ENCODE data around the gene PI4KA. TPM values are rescaled to one million over a fixed set of nuclear protein-coding genes. Genes with fewer than 3 reads are reported as not detected.
"Not testable (repeated sequence)": the region's sequence is repeated elsewhere in the genome, so short reads cannot be mapped to it uniquely, and the experiment has no call there.

The PI4KA gene
- total RNA-seq, 3 donors from 2014 or later, result 62.7 to 103 (median 73.5) TPM

DNA sequence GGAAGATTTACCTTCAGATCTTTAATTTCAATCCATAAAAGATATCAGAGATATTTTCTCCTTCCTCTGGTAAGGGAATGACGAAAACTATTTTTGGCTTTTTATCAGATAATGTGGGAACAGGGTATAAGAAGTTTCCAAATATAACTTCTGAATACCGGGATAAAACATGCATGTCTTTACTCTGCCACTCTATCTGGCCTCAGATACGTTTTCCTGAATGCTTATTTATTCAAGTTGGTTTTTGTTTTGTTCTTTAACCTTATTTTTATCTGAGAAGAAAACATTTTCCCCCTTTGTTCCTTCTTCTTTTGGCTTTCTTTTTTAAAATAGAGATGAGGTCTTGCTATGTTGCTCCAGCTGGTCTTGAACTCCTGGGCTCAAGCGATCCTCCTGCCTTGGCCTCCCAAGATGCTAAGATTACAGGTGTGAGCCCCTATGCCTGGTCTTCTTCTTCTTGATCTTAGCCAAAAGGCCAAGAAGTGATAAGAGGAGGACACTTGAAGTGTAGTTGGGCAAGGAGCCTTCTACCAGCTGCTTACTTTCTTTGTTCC lies 83.2 kb downstream of the PI4KA start:
- no peaks in the 10 kb centered on the region for H3K27me3 ChIP-seq
- no peaks in the 10 kb centered on the region for H3K4me1 ChIP-seq
- TF ChIP-seq POLR2A (IDR thresholded peaks at IDR 0.05) (no peak), POLR2AphosphoS5 (IDR thresholded peaks at IDR 0.05) (no peak)
- TF ChIP-seq, protein P1, sequence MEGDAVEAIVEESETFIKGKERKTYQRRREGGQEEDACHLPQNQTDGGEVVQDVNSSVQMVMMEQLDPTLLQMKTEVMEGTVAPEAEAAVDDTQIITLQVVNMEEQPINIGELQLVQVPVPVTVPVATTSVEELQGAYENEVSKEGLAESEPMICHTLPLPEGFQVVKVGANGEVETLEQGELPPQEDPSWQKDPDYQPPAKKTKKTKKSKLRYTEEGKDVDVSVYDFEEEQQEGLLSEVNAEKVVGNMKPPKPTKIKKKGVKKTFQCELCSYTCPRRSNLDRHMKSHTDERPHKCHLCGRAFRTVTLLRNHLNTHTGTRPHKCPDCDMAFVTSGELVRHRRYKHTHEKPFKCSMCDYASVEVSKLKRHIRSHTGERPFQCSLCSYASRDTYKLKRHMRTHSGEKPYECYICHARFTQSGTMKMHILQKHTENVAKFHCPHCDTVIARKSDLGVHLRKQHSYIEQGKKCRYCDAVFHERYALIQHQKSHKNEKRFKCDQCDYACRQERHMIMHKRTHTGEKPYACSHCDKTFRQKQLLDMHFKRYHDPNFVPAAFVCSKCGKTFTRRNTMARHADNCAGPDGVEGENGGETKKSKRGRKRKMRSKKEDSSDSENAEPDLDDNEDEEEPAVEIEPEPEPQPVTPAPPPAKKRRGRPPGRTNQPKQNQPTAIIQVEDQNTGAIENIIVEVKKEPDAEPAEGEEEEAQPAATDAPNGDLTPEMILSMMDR (IDR thresholded peaks at IDR 0.05), result no peak
- no peak overlapping the region for H3K27ac ChIP-seq
- no peak overlapping the region for H3K4me3 ChIP-seq
- H3K36me3 ChIP-seq, result no peaks in the 10 kb centered on the region
- intact Hi-C loops (cut with DNase I; ENCODE audit: low total_unique reads), result no loop called here
- DNase-seq (ENCODE audit: low spot score in 2 of 2), result no peak
- H3K9me3 ChIP-seq, result no peaks in the 10 kb centered on the region

DNA sequence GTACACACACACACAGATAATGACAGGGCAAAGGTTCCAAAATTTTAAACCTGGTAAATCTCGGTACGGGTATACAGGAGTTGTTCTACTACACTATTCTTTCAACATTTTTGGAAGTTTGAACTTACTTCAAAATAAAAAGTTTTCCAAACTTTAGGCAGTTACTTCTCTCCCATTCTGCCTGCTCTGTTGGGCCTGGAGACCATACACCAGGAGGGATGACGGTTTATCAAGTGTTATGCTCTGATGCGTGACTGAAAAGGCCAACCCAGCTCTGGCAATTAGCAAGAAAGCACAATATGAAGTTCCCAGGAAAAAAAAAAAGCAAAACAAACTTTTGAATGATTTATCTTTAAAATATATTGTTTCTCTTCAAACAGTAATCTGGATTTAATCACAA lies 83.7 kb downstream of the PI4KA start:
- intact Hi-C loops (cut with DNase I; ENCODE audit: low total_unique reads), result no loop called here
- Histone ChIP-seq H3K36me3 (no peaks in the 10 kb centered on the region), H3K4me1 (no peaks in the 10 kb centered on the region), H3K9me3 (no peaks in the 10 kb centered on the region), H3K27ac (no peak overlapping the region), H3K4me3 (no peak overlapping the region), H3K27me3 (no peaks in the 10 kb centered on the region)
- DNase-seq (ENCODE audit: low spot score in 2 of 2), result no peak
- TF ChIP-seq POLR2AphosphoS5 (IDR thresholded peaks at IDR 0.05) (no peak), POLR2A (IDR thresholded peaks at IDR 0.05) (no peak)
- TF ChIP-seq, protein P1 (IDR thresholded peaks at IDR 0.05), result no peak

DNA sequence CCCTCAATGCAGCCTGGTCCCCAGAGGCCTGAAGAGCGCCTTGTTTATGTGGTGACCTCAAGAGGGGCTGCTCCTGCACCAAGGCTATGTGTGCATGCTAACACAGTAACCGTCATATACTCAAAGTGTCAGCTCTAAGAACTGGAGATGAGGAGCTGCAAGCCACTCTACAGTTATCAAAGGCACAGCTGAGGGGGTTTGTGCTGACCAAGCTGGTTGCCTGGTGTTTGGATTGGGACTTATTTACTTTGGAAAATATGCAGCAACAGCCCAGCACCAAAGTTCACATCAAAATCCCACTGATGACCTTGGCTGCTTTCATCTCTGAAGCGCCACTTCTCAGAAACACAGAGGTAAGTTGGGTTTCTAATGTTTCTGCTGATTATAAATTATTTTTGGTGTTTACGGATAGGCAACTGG lies 84.8 kb downstream of the PI4KA start, which contains the start of gene SERPIND1:
TSS of gene SERPIND1 (plus strand) at position 321 of the 420 bp plus-strand sequence. CDS start 5,200 bp downstream, outside the sequence.
- no peak for DNase-seq (ENCODE audit: low spot score in 2 of 2)
- H3K27ac ChIP-seq, result no peak within 1 kb of the TSS
- H3K4me1 ChIP-seq, result no peaks in the 10 kb centered on the region
- H3K36me3 ChIP-seq, result no peaks in the 10 kb centered on the region
- no peak within 1 kb of the TSS for H3K4me3 ChIP-seq
- no peaks in the 10 kb centered on the region for H3K27me3 ChIP-seq
- intact Hi-C loops (cut with DNase I; ENCODE audit: low total_unique reads), result no loop called here
- no peaks in the 10 kb centered on the region for H3K9me3 ChIP-seq
- TF ChIP-seq POLR2A (IDR thresholded peaks at IDR 0.05) (no peak), POLR2AphosphoS5 (IDR thresholded peaks at IDR 0.05) (no peak)
- TF ChIP-seq, protein P1 (IDR thresholded peaks at IDR 0.05), result no peak

DNA sequence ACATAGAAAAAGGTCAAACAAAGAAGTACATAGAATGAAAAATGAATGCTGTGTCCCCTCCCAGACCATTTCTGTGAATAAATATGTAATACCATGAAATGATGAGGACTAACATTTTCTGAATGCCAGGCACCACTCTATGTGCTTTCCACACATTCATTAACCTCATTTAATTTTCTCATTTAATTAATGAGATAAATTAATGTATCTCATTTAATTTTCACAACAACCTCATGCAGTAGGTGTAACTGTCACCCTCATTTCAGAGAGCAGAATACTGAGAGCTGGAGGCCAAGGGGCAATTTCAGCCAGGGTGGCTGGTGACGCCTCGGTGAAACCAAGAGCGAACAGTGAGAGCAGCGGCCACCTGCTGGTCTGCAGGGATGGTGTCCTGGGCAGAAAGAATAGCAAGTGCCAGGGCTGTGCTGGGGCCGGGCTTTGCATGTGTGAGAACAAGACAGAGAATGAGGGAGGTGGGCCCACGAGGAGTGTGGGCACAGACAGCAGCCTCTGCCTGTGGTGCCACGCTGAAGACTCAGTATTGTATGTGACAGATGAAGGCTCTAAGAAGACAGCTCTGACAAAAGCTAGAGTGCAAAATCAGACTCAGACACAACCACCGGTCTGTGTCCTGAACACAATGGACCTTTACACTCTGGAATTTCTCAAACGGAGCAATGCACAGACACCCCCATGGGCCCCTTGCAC lies 86.5 kb downstream of the PI4KA start:
- H3K4me3 ChIP-seq, result no peak overlapping the region
- TF ChIP-seq POLR2AphosphoS5 (IDR thresholded peaks at IDR 0.05), result no peak
- TF ChIP-seq, protein P1 (IDR thresholded peaks at IDR 0.05), result no peak
- intact Hi-C loops (cut with DNase I; ENCODE audit: low total_unique reads), result no loop called here
- H3K27ac ChIP-seq, result no peak overlapping the region
- DNase-seq (ENCODE audit: low spot score in 2 of 2), result no peak
- H3K36me3 ChIP-seq, result no peaks in the 10 kb centered on the region
- no peaks in the 10 kb centered on the region for H3K27me3 ChIP-seq
- H3K9me3 ChIP-seq, result no peaks in the 10 kb centered on the region
- no peaks in the 10 kb centered on the region for H3K4me1 ChIP-seq

DNA sequence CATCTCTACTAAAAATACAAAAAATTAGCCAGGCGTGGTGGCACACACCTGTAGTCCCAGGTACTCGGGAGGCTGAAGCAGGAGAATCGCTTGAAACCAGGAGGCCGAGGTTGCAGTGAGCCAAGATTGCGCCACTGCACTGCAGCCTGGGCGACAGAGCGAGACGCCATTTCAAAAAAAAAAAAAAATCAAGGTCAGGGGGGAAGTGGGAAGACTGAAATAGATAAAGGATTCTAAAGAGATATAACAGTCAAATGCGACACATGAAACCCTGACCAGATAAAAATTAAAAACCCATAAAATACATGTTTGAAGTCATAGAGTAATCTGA lies 89.2 kb downstream of the PI4KA start:
- H3K27ac ChIP-seq; H3K27me3 ChIP-seq; H3K4me1 ChIP-seq; H3K9me3 ChIP-seq; intact Hi-C loops (cut with DNase I; ENCODE audit: low total_unique reads); H3K4me3 ChIP-seq; DNase-seq (ENCODE audit: low spot score in 2 of 2); H3K36me3 ChIP-seq: not testable (repeated sequence)

Measured in breast epithelium (tissue), 4 donors.